GM21737 (cell line): ENCODE data around the gene MYOG.

Source experiments
- ATAC-seq: cut with Tn5 transposase; IDR thresholded peaks from one replicate; pipeline ENCODE4 v1.9.1; 2021; ENCODE audit warnings: mild to moderate bottlenecking, moderate library complexity; ENCODE audit not compliant: unreplicated experiment

MYOG gene

GRCh38 chr1:203049077-203049476 lies 36.7 kb downstream of the MYOG start:
- no peak for ATAC-seq

GRCh38 chr1:203048555-203049051 lies 37.2 kb downstream of the MYOG start:
- no peak for ATAC-seq

- no peak for ATAC-seq
Measured at GRCh38 chr1:203048086-203048485, 37.7 kb downstream of the MYOG start.

- ATAC-seq = no peak
Measured at GRCh38 chr1:203046984-203047630, 38.7 kb downstream of the MYOG start.

- no peak for ATAC-seq
Measured at GRCh38 chr1:203045821-203046594, 39.8 kb downstream of the MYOG start.

- no peak for ATAC-seq
Measured at GRCh38 chr1:203045336-203045735, 40.5 kb downstream of the MYOG start.

GRCh38 chr1:203044546-203045250 lies 41.1 kb downstream of the MYOG start:
- ATAC-seq = no peak

- ATAC-seq = no peak
Measured at GRCh38 chr1:203043830-203044545, 41.8 kb downstream of the MYOG start.

- no peak for ATAC-seq
Measured at GRCh38 chr1:203041351-203041932, 44.4 kb downstream of the MYOG start.

GRCh38 chr1:203040513-203041275 lies 45.1 kb downstream of the MYOG start:
- ATAC-seq = no peak

- ATAC-seq = no peak
Measured at GRCh38 chr1:203039609-203040512, 46.0 kb downstream of the MYOG start.

- ATAC-seq = no peak
Measured at GRCh38 chr1:203038891-203039608, 46.8 kb downstream of the MYOG start.

- ATAC-seq = no peak
Measured at GRCh38 chr1:203038217-203038741, 47.5 kb downstream of the MYOG start.

- ATAC-seq = no peak
Measured at GRCh38 chr1:203037509-203038190, 48.2 kb downstream of the MYOG start.

- ATAC-seq = no peak
Measured at GRCh38 chr1:203036537-203036936, 49.3 kb downstream of the MYOG start.

- no peak for ATAC-seq
Measured at GRCh38 chr1:203036135-203036534, 49.7 kb downstream of the MYOG start.
